Measurements from ENCODE around the gene RAP1B. TPM values are rescaled to one million over a fixed set of nuclear protein-coding genes. Genes with fewer than 3 reads are reported as not detected.

Gene RAP1B
- 158 and 159 TPM in 2 replicates for total RNA-seq
- 223 TPM for total RNA-seq (2013)
- polyA plus RNA-seq = 54.5 and 160 TPM in 2 replicates
- polyA minus RNA-seq = 50.8 and 104 TPM in 2 replicates

- H3K4me3 Mint-ChIP-seq = peak within 1 kb of the TSS; percentile 98
- no peaks in the 10 kb centered on the region for H3K9me3 ChIP-seq (ENCODE audit: control extremely low read depth in 1 of 3, control insufficient read depth in 2 of 3, insufficient read depth in 1 of 3, low read length in 2 of 3)
- peak within 1 kb of the TSS; percentile 61 to 99 (median 90) for H3K4me3 ChIP-seq (ENCODE audit: control extremely low read depth in 1 of 5, extremely low read depth in 1 of 5, insufficient read depth in 1 of 5, low read depth in 2 of 5, low read length in 4 of 5)
- TF ChIP-seq EZH2 (IDR thresholded peaks at IDR 0.05; ENCODE audit: borderline replicate concordance, insufficient read depth, low read depth, low read length, poor library complexity, severe bottlenecking) (no peak), CTCF (IDR thresholded peaks at IDR 0.05) (no peak)
- intact Hi-C loops (cut with micrococcal nuclease) = loop anchor here (1.0 to 5.0 kb wide), 11 partner anchors 18 to 1342 kb away; partner anchors contain the start of genes CPSF6, MDM1 and NUP107
- H3K4me1 Mint-ChIP-seq = peaks cover 45% of the 10 kb centered on the region
- peaks cover 35 to 40% of the 10 kb centered on the region in 2 donors for H3K4me1 ChIP-seq (ENCODE audit: control insufficient read depth in 2 of 2, insufficient read depth in 2 of 2, low read length in 2 of 2)
- ChIA-PET CTCF (interaction anchor here (1.1 to 1.8 kb wide), 3 partner anchors 18 to 252 kb away, joined by 3 to 7 read pairs (median 4); no protein-coding TSS in a partner anchor), POLR2A (interaction anchor here (0.6 to 1.6 kb wide), 13 partner anchors 10 to 279 kb away, joined by 3 to 15 read pairs (median 4); partner anchors contain the start of genes MDM1 and MDM2)
- peak within 1 kb of the TSS; percentile 86 for H2AFZ ChIP-seq (ENCODE audit: insufficient read depth, low read depth, low read length, poor library complexity, severe bottlenecking)
- peak within 1 kb of the TSS; percentile 88 for H3K4me2 ChIP-seq (replicated peaks; ENCODE audit: low read depth, low read length, poor library complexity, severe bottlenecking)
- H3K27me3 Mint-ChIP-seq = no peaks in the 10 kb centered on the region
- peak within 1 kb of the TSS; percentile 99 for H3K27ac Mint-ChIP-seq
- ATAC-seq (ENCODE audit: low read depth) = peak; percentile 86
- H3K9me3 Mint-ChIP-seq (ENCODE audit: insufficient read depth) = no peaks in the 10 kb centered on the region
- DNase-seq = peak; percentile 93
- peak within 1 kb of the TSS; percentile 91 for H3K9ac ChIP-seq (ENCODE audit: low read length)
- H3K36me3 ChIP-seq (replicated peaks in 1 of 2; ENCODE audit: control extremely low read depth in 1 of 2, control insufficient read depth in 1 of 2, extremely low read depth in 1 of 2, insufficient read depth in 2 of 2, low read length in 1 of 2) = peaks cover 0 to 3% of the 10 kb centered on the region in 2 experiments
- H3K27ac ChIP-seq (ENCODE audit: low read length in 2 of 2) = peak within 1 kb of the TSS; percentile 91 to 94
- H4K20me1 ChIP-seq (ENCODE audit: control insufficient read depth, insufficient read depth, low read length, poor library complexity, severe bottlenecking) = peaks cover 38% of the 10 kb centered on the region
- peaks cover 47% of the 10 kb centered on the region for H3K79me2 ChIP-seq (ENCODE audit: control insufficient read depth, insufficient read depth, low read length)
- H3K27me3 ChIP-seq (replicated peaks in 1 of 4; ENCODE audit: control extremely low read depth in 1 of 4, control insufficient read depth in 3 of 4, insufficient read depth in 4 of 4, low read length in 3 of 4) = no peaks in the 10 kb centered on the region
- under 1% methylated on average over 84 of the region's 84 CpGs for WGBS (ENCODE audit: insufficient coverage)
Measured at GRCh38 chr12:68610370-68611093, at the start of gene RAP1B. Gene RAP1B, plus strand, starts transcription at chr12:68610899. Its CDS starts 37,826 bp downstream, at chr12:68648725.

GRCh38 chr12:68561830-68562229 lies 48.9 kb upstream of the RAP1B start:
- CTCF ChIA-PET = interaction anchor here (0.7 kb wide), 1 partner anchor 15 kb away, joined by 5 read pairs; no protein-coding TSS in a partner anchor
- H3K9me3 Mint-ChIP-seq (ENCODE audit: insufficient read depth) = no peaks in the 10 kb centered on the region
- H3K4me1 ChIP-seq (ENCODE audit: control insufficient read depth in 2 of 2, insufficient read depth in 2 of 2, low read length in 2 of 2) = no peaks in the 10 kb centered on the region
- no peaks in the 10 kb centered on the region for H3K27me3 ChIP-seq (replicated peaks in 1 of 4; ENCODE audit: control extremely low read depth in 1 of 4, control insufficient read depth in 3 of 4, insufficient read depth in 4 of 4, low read length in 3 of 4)
- no peak overlapping the region for H3K9ac ChIP-seq (ENCODE audit: low read length)
- ATAC-seq (ENCODE audit: low read depth) = no peak
- WGBS (ENCODE audit: insufficient coverage) = no CpG with 5 or more reads among the region's 10 CpGs
- H3K4me3 Mint-ChIP-seq = no peak overlapping the region
- no peaks in the 10 kb centered on the region for H3K27me3 Mint-ChIP-seq
- no peak overlapping the region for H3K27ac Mint-ChIP-seq
- intact Hi-C loops (cut with micrococcal nuclease) = no loop called here
- no peak for DNase-seq
- H3K4me1 Mint-ChIP-seq = peaks cover 4% of the 10 kb centered on the region
- H3K4me3 ChIP-seq (ENCODE audit: control extremely low read depth in 1 of 5, extremely low read depth in 1 of 5, insufficient read depth in 1 of 5, low read depth in 2 of 5, low read length in 4 of 5) = no peak overlapping the region
- H4K20me1 ChIP-seq (ENCODE audit: control insufficient read depth, insufficient read depth, low read length, poor library complexity, severe bottlenecking) = no peaks in the 10 kb centered on the region
- H3K79me2 ChIP-seq (ENCODE audit: control insufficient read depth, insufficient read depth, low read length) = no peaks in the 10 kb centered on the region
- H3K4me2 ChIP-seq (replicated peaks; ENCODE audit: low read depth, low read length, poor library complexity, severe bottlenecking) = no peak overlapping the region
- no peaks in the 10 kb centered on the region for H3K36me3 ChIP-seq (replicated peaks in 1 of 2; ENCODE audit: control extremely low read depth in 1 of 2, control insufficient read depth in 1 of 2, extremely low read depth in 1 of 2, insufficient read depth in 2 of 2, low read length in 1 of 2)
- no peak overlapping the region for H3K27ac ChIP-seq (ENCODE audit: low read length in 2 of 2)
- H2AFZ ChIP-seq (ENCODE audit: insufficient read depth, low read depth, low read length, poor library complexity, severe bottlenecking) = no peak overlapping the region
- TF ChIP-seq CTCF (IDR thresholded peaks at IDR 0.05) (no peak), EZH2 (IDR thresholded peaks at IDR 0.05; ENCODE audit: borderline replicate concordance, insufficient read depth, low read depth, low read length, poor library complexity, severe bottlenecking) (no peak)
- POLR2A ChIA-PET = interaction anchor here (0.6 to 0.7 kb wide), 2 partner anchors 12 to 25 kb away, joined by 6 to 10 read pairs; no protein-coding TSS in a partner anchor
- no peaks in the 10 kb centered on the region for H3K9me3 ChIP-seq (ENCODE audit: control extremely low read depth in 1 of 3, control insufficient read depth in 2 of 3, insufficient read depth in 1 of 3, low read length in 2 of 3)

All from B cell (primary cell).